WTC11 (cell line): ENCODE measurements around the gene BAIAP2L1. TPM values are rescaled to one million over a fixed set of nuclear protein-coding genes. Genes with fewer than 3 reads are reported as not detected.

Experiments
- ATAC-seq: fragments of 200-7000 bp; cut with Tn5 transposase; 2 replicates; pipeline ENCODE4 v1.10.0; 2021; ENCODE audit warnings: mild to moderate bottlenecking, moderate library complexity
- CTCF ChIA-PET: fragments of 300-600 bp; sonication (Branson Sonifier 250); formaldehyde crosslinking; loops from one replicate; lab custom pipeline; 2021; ENCODE audit warnings: antibody characterized with exemption; lab: Charles Lee
- POLR2A ChIA-PET: fragments of 350-600 bp; sonication (Branson Sonifier 250); formaldehyde crosslinking; loops from one replicate; lab custom pipeline; 2021; ENCODE audit warnings: antibody characterized with exemption; lab: Charles Lee
- DNase-seq: peaks from one replicate; pipeline ENCODE4 v3.0.0; 2021; ENCODE audit warnings: low spot score
- H3K27ac Mint-ChIP-seq: 2 replicates; pipeline ENCODE4 v1.8.0; 2021; ENCODE audit warnings: mixed read lengths
- H3K27me3 Mint-ChIP-seq: 2 replicates; pipeline ENCODE4 v1.8.0; 2021; ENCODE audit warnings: low read depth, mild to moderate bottlenecking, moderate library complexity, mixed read lengths
- H3K36me3 Mint-ChIP-seq: 2 replicates; pipeline ENCODE4 v1.8.0; 2021; ENCODE audit warnings: mixed read lengths
- H3K4me1 Mint-ChIP-seq: 2 replicates; pipeline ENCODE4 v1.8.0; 2022; ENCODE audit warnings: mixed read lengths
- H3K4me3 Mint-ChIP-seq: 2 replicates; pipeline ENCODE4 v1.8.0; 2021; ENCODE audit warnings: mild to moderate bottlenecking, moderate library complexity, mixed read lengths
- H3K9me3 Mint-ChIP-seq: 2 replicates; pipeline ENCODE4 v1.8.0; 2021; ENCODE audit warnings: mixed read lengths
- AFF4 ChIP-seq: sonication (generic); formaldehyde crosslinking; IDR thresholded peaks from 2 replicates; pipeline ENCODE4 v1.8.1; 2023; ENCODE audit warnings: mild to moderate bottlenecking, missing genetic modification reagents, borderline replicate concordance
- ARID4B ChIP-seq: sonication (generic); formaldehyde crosslinking; IDR thresholded peaks from 2 replicates; pipeline ENCODE4 v1.8.0; 2023; ENCODE audit warnings: missing genetic modification reagents, mild to moderate bottlenecking, borderline replicate concordance
- ATF3 ChIP-seq: sonication (generic); formaldehyde crosslinking; conservative IDR thresholded peaks from 2 replicates; pipeline ENCODE4 v1.8.1; 2022; ENCODE audit warnings: mild to moderate bottlenecking, missing genetic modification reagents
- CBFB ChIP-seq: sonication (generic); formaldehyde crosslinking; IDR thresholded peaks from 2 replicates; pipeline ENCODE4 v1.8.1; 2022; ENCODE audit warnings: mild to moderate bottlenecking, low read depth, missing genetic modification reagents
- CDX4 ChIP-seq: fragments of 250-450 bp; sonication (Bioruptor Pico); IDR thresholded peaks from 2 replicates; pipeline ENCODE4 v1.9.0; 2021; ENCODE audit warnings: moderate library complexity, mild to moderate bottlenecking, inconsistent platforms, borderline replicate concordance
- EMX1 ChIP-seq: fragments of 250-450 bp; sonication (Bioruptor Pico); IDR thresholded peaks from 2 replicates; pipeline ENCODE4 v1.8.0; 2021; ENCODE audit warnings: mild to moderate bottlenecking
- ESRRA ChIP-seq: sonication (generic); formaldehyde crosslinking; IDR thresholded peaks from 2 replicates; pipeline ENCODE4 v1.8.1; 2022; ENCODE audit warnings: mild to moderate bottlenecking, missing genetic modification reagents, borderline replicate concordance
- FOXJ3 ChIP-seq: sonication (generic); formaldehyde crosslinking; IDR thresholded peaks from 2 replicates; pipeline ENCODE4 v1.9.0; 2021; ENCODE audit warnings: missing genetic modification reagents, mild to moderate bottlenecking, borderline replicate concordance
- FOXK1 ChIP-seq: sonication (generic); formaldehyde crosslinking; IDR thresholded peaks from 2 replicates; pipeline ENCODE4 v1.8.0; 2022; ENCODE audit warnings: mild to moderate bottlenecking, moderate library complexity, missing genetic modification reagents
- HMGXB4 ChIP-seq: sonication (generic); formaldehyde crosslinking; IDR thresholded peaks from 2 replicates; pipeline ENCODE4 v1.8.1; 2023; ENCODE audit warnings: mild to moderate bottlenecking, moderate library complexity, missing genetic modification reagents
- NFE2L1 ChIP-seq: sonication (generic); formaldehyde crosslinking; IDR thresholded peaks from 2 replicates; pipeline ENCODE4 v1.8.1; 2023; ENCODE audit warnings: missing genetic modification reagents
- NFYB ChIP-seq: sonication (generic); formaldehyde crosslinking; conservative IDR thresholded peaks from 2 replicates; pipeline ENCODE4 v1.8.0; 2022; ENCODE audit warnings: low read depth, missing genetic modification reagents
- NR1H2 ChIP-seq: sonication (generic); formaldehyde crosslinking; IDR thresholded peaks from 2 replicates; pipeline ENCODE4 v1.9.0; 2021; ENCODE audit warnings: mild to moderate bottlenecking, moderate library complexity, missing genetic modification reagents
- TEAD4 ChIP-seq: sonication (generic); formaldehyde crosslinking; IDR thresholded peaks from 2 replicates; pipeline ENCODE4 v1.8.0; 2022; ENCODE audit warnings: mild to moderate bottlenecking, missing genetic modification reagents
- USF1 ChIP-seq: sonication (generic); formaldehyde crosslinking; IDR thresholded peaks from 2 replicates; pipeline ENCODE4 v1.8.0; 2022; ENCODE audit warnings: mild to moderate bottlenecking, missing genetic modification reagents
- ZBTB43 ChIP-seq: sonication (generic); formaldehyde crosslinking; IDR thresholded peaks from 2 replicates; pipeline ENCODE4 v1.8.1; 2023; ENCODE audit warnings: mild to moderate bottlenecking, missing genetic modification reagents
- total RNA-seq: library from RNA; stranded (reverse); gene quantifications from 3 replicates; pipeline ENCODE4 v1.2.3, GENCODE V29; 2021

BAIAP2L1 gene
- total RNA-seq, 1 experiment from 2014 or later = 37.5 TPM

- DNase-seq = no peak
- H3K4me1 Mint-ChIP-seq = no peaks in the 10 kb centered on the region
- H3K27me3 Mint-ChIP-seq = no peaks in the 10 kb centered on the region
- H3K4me3 Mint-ChIP-seq = no peak overlapping the region
- peaks cover 66% of the 10 kb centered on the region for H3K36me3 Mint-ChIP-seq
- ChIA-PET POLR2A (no interaction called here), CTCF (interaction anchor here (1.0 kb wide), 1 partner anchor 22 kb away, joined by 3 read pairs; no protein-coding TSS in a partner anchor)
- H3K27ac Mint-ChIP-seq = no peak overlapping the region
- no peak for ATAC-seq
- TF ChIP-seq HMGXB4 (CRISPR knock-in tag) (no peak), AFF4 (no peak), EMX1 (CRISPR knock-in tag) (no peak), FOXK1 (CRISPR knock-in tag) (no peak), CDX4 (no peak), NR1H2 (CRISPR knock-in tag) (no peak), ESRRA (no peak), TEAD4 (CRISPR knock-in tag) (no peak)
- no peaks in the 10 kb centered on the region for H3K9me3 Mint-ChIP-seq
These were observed 91.3 kb downstream of the BAIAP2L1 start for GRCh38 chr7:98309566-98309965.

GRCh38 chr7:98307971-98308466, 92.9 kb downstream of the BAIAP2L1 start:
- DNase-seq (no peak), ATAC-seq (no peak)
- Mint-ChIP-seq H3K4me3 (no peak overlapping the region), H3K4me1 (peaks cover 11% of the 10 kb centered on the region), H3K9me3 (no peaks in the 10 kb centered on the region), H3K27ac (no peak overlapping the region), H3K27me3 (peaks cover 2% of the 10 kb centered on the region; the same call in 1 of the 2 replicates), H3K36me3 (peaks cover 69% of the 10 kb centered on the region)
- TF ChIP-seq NFYB (no peak), USF1 (no peak), NFE2L1 (CRISPR knock-in tag) (no peak), FOXJ3 (CRISPR knock-in tag) (no peak), CBFB (CRISPR knock-in tag) (no peak), ZBTB43 (no peak), ATF3 (CRISPR knock-in tag) (no peak), ARID4B (CRISPR knock-in tag) (no peak)
- CTCF ChIA-PET = no interaction called here
- POLR2A ChIA-PET = no interaction called here
